HepG2 (cell line): ENCODE data around the gene KRTAP10-9. TPM values are rescaled to one million over a fixed set of nuclear protein-coding genes. Genes with fewer than 3 reads are reported as not detected.

ENCODE experiments used
- ESRRA ChIP-seq: sonication (generic); formaldehyde crosslinking; IDR thresholded peaks from 2 replicates; pipeline ENCODE4 v1.5.1; 2020; ENCODE audit warnings: mild to moderate bottlenecking, low read depth, missing genetic modification reagents
- ETV5 ChIP-seq: IDR thresholded peaks from 2 replicates; pipeline ENCODE4 v1.6.1; 2018; ENCODE audit warnings: missing biosample characterization, missing genetic modification reagents, inconsistent platforms, borderline replicate concordance
- GATAD2A ChIP-seq: IDR thresholded peaks from 2 replicates; pipeline ENCODE4 v1.6.1; 2016
- GZF1 ChIP-seq: sonication (generic); formaldehyde crosslinking; IDR thresholded peaks from 2 replicates; pipeline ENCODE4 v1.5.1; 2020; ENCODE audit warnings: mild to moderate bottlenecking, missing genetic modification reagents
- KMT2A ChIP-seq: sonication (generic); formaldehyde crosslinking; IDR thresholded peaks from 2 replicates; pipeline ENCODE4 v1.4.0; 2020; ENCODE audit warnings: missing genetic modification reagents
- MLXIP ChIP-seq: sonication (generic); formaldehyde crosslinking; IDR thresholded peaks from 2 replicates; pipeline ENCODE4 v1.9.0; 2021; ENCODE audit warnings: missing genetic modification reagents, borderline replicate concordance
- NCOA1 ChIP-seq: sonication (generic); formaldehyde crosslinking; IDR thresholded peaks from 2 replicates; pipeline ENCODE4 v1.9.0; 2021; ENCODE audit warnings: missing genetic modification reagents
- NFKB2 ChIP-seq: sonication (generic); formaldehyde crosslinking; IDR thresholded peaks from 2 replicates; pipeline ENCODE4 v1.4.0; 2020; ENCODE audit warnings: missing genetic modification reagents, borderline replicate concordance
- PHF8 ChIP-seq: sonication (generic); formaldehyde crosslinking; IDR thresholded peaks from 2 replicates; pipeline ENCODE4 v1.5.0; 2020; ENCODE audit warnings: missing genetic modification reagents
- RBAK ChIP-seq: sonication (generic); formaldehyde crosslinking; IDR thresholded peaks from 2 replicates; pipeline ENCODE4 v1.5.1; 2020; ENCODE audit warnings: mild to moderate bottlenecking, missing genetic modification reagents
- TAF1 ChIP-seq: sonication (generic); formaldehyde crosslinking; IDR thresholded peaks from 2 replicates; pipeline ENCODE4 v1.4.0; 2020; ENCODE audit warnings: missing genetic modification reagents
- TBX2 ChIP-seq: sonication (generic); formaldehyde crosslinking; IDR thresholded peaks from 2 replicates; pipeline ENCODE4 v1.5.0; 2020; ENCODE audit warnings: missing genetic modification reagents, mild to moderate bottlenecking, borderline replicate concordance
- TCF7 ChIP-seq: sonication (generic); IDR thresholded peaks from 2 replicates; pipeline ENCODE4 v1.6.1; 2016; ENCODE audit warnings: antibody characterized with exemption, low read depth
- YEATS2 ChIP-seq: sonication (generic); formaldehyde crosslinking; IDR thresholded peaks from 2 replicates; pipeline ENCODE4 v1.4.0; 2020; ENCODE audit warnings: missing genetic modification reagents, borderline replicate concordance
- ZBTB40 ChIP-seq, 2 experiments: fragments of 450-650 bp in 1 of 2; sonication (generic) in 1 of 2; formaldehyde crosslinking in 1 of 2; IDR thresholded peaks; 2 replicates each; pipeline versions ENCODE4 v1.6.1 to v1.8.0; 2016 to 2022; ENCODE audit warnings: antibody characterized with exemption in 1 of 2, mild to moderate bottlenecking in 1 of 2, missing genetic modification reagents in 1 of 2
- ZFP36L1 ChIP-seq: sonication (generic); formaldehyde crosslinking; IDR thresholded peaks from 2 replicates; pipeline ENCODE4 v1.8.0; 2022; ENCODE audit warnings: mild to moderate bottlenecking, missing genetic modification reagents, moderate library complexity
- ZKSCAN8 ChIP-seq: IDR thresholded peaks from 2 replicates; pipeline ENCODE4 v1.6.1; 2016; ENCODE audit warnings: borderline replicate concordance, missing genetic modification reagents, missing compliant biosample characterization
- ZNF253 ChIP-seq: sonication (generic); formaldehyde crosslinking; IDR thresholded peaks from 2 replicates; pipeline ENCODE4 v1.8.0; 2022; ENCODE audit warnings: mild to moderate bottlenecking, missing genetic modification reagents, borderline replicate concordance
- polyA plus RNA-seq, 8 experiments: library from polyadenylated mRNA; depleted of rRNA in 3 of 8; stranded (reverse) in 7 of 8; unstranded in 1 of 8; fragments of >200 nt; fragmentation: Illumina TruSeq in 4 of 8; extraction: Trizol in 4 of 8; gene quantifications; 2 replicates each; pipeline versions ENCODE4 v1.2.1 to v1.2.3, GENCODE V29; 2011 to 2016; ENCODE audit warnings: low read depth in 4 of 8, missing spikeins in 1 of 8, mixed read lengths in 1 of 8; ENCODE audit not compliant: insufficient read depth in 1 of 8
- total RNA-seq, 5 experiments: library from RNA; depleted of rRNA; stranded (reverse); fragments of >200 nt; fragmentation: Illumina TruSeq; extraction: Trizol; gene quantifications; 2 replicates each; pipeline ENCODE4 v1.2.3, GENCODE V29; 2016; ENCODE audit warnings: low read depth in 1 of 5

The KRTAP10-9 gene
- total and polyA plus RNA-seq, 2 of the 13 experiments (the other 11 are each of a cell fraction or from before 2014, with no cell fraction given) = not detected

GRCh38 chr21:44593598-44594405 is 33.1 kb upstream of the KRTAP10-9 start (continued):
- TF ChIP-seq MLXIP = peak; percentile 71; the same call in 1 of the 2 replicates
- TF ChIP-seq TAF1 (CRISPR knock-in tag) = no peak
- TF ChIP-seq TBX2 (CRISPR knock-in tag) = peak; percentile 94
- peak; percentile 49; the same call in 1 of the 2 replicates for TF ChIP-seq ESRRA (CRISPR knock-in tag)
- no peak for TF ChIP-seq RBAK
- TF ChIP-seq TCF7 = peak; percentile 24; the same call in 1 of the 2 replicates
- peak; percentile 95 for TF ChIP-seq GATAD2A (CRISPR knock-in tag)
- TF ChIP-seq ZNF253 (CRISPR knock-in tag) = no peak
- TF ChIP-seq NCOA1 = peak; percentile 78; the same call in 1 of the 2 replicates
- no peak for TF ChIP-seq ZBTB40 (IDR thresholded peaks at IDR 0.05)
- peak; percentile 80 for TF ChIP-seq ZBTB40 (CRISPR knock-in tag; IDR thresholded peaks at IDR 0.05)
- peak; percentile 63; the same call in 1 of the 2 replicates for TF ChIP-seq ZKSCAN8 (CRISPR knock-in tag)
- peak; percentile 36; the same call in 1 of the 2 replicates for TF ChIP-seq PHF8 (CRISPR knock-in tag)
- peak; percentile 23; the same call in 1 of the 2 replicates for TF ChIP-seq ETV5
- TF ChIP-seq YEATS2 (CRISPR knock-in tag) = no peak
- TF ChIP-seq GZF1 (CRISPR knock-in tag) = no peak; the same call in 1 of the 2 replicates
- TF ChIP-seq ZFP36L1 (CRISPR knock-in tag) = peak; percentile 83
- peak; percentile 80; the same call in 1 of the 2 replicates for TF ChIP-seq NFKB2 (CRISPR knock-in tag)
- peak; percentile 35; the same call in 1 of the 2 replicates for TF ChIP-seq KMT2A (CRISPR knock-in tag)
